ENCODE results near the gene MYO1G. TPM values are rescaled to one million over a fixed set of nuclear protein-coding genes. Genes with fewer than 3 reads are reported as not detected.

The MYO1G gene
- total RNA-seq, 4 donors from 2014 or later, result 1.3 to 5.0 (median 2.6) TPM

DNA sequence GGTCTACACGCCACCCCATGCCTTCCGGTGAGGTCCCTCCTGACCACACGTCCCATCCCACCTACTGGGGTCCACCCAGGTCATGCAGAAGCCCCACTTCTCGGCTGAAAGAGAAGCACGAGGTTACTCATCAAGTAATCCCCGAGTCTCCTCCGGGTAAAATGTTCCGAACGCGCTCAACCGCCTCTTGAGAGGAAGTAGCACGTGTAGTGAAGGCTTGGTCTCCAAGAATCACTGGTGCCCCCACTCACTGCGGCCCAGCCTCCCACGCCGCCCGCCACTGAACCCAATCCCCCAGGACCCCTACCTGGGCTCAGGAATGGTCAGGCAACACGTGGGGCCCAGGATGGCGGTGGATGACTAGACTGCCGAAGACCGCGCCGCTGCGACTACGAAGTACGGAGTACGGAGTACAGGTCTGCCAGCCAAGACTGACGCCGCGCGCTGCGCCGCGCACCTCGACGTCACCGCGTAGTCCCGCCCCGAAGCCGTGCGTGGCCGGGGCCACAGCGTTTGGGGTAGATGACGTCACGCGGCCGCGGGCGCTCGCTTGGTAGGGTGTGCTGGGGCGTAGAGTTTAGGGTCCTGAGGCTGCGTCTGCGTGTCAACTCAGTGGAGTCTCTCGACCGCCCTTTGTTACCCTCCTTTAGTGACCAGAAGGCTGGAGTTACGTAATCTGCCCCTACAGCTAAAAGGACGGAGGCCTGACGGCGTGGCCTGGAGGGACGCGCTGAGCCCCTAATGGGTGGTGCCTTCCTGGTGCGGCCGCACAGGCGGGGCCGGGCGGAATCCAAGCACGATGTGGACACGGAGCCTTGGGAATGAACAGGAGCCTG is 7.6 kb upstream of the MYO1G start:
- WGBS, 2 donors, result 1 to 2% methylated on average over 11 to 43 of the region's 68 CpGs
- no peaks in the 10 kb centered on the region for H3K9me3 ChIP-seq
- H3K27ac ChIP-seq, result peak overlapping the region; percentile 92 to 96 (median 94)
- H3K36me3 ChIP-seq, result peaks cover 5 to 41% (median 7%) of the 10 kb centered on the region in 3 donors
- DNase-seq, result peak; percentile 72
- peaks cover 19 to 64% (median 24%) of the 10 kb centered on the region in 3 donors for H3K4me1 ChIP-seq
- peak overlapping the region; percentile 56 to 78 (median 62) for H3K4me3 ChIP-seq
- TF ChIP-seq CTCF (IDR thresholded peaks at IDR 0.05) (peak in 1 of 6 experiments; percentile 14), POLR2A (IDR thresholded peaks at IDR 0.05) (peak in 3 of 4 donors; percentile 79 to 97 (median 91))
- intact Hi-C loops (cut with DNase I), result no loop called here
- no peaks in the 10 kb centered on the region for H3K27me3 ChIP-seq

- peaks cover 24 to 64% (median 29%) of the 10 kb centered on the region in 3 donors for H3K4me1 ChIP-seq
- WGBS, 2 donors, result 1% methylated on average over 7 of the region's 8 CpGs; no CpG with 5 or more reads in 1 of the 2 donors
- peaks cover 5 to 45% (median 7%) of the 10 kb centered on the region in 3 donors for H3K36me3 ChIP-seq
- H3K27me3 ChIP-seq, result no peaks in the 10 kb centered on the region
- TF ChIP-seq CTCF (IDR thresholded peaks at IDR 0.05) (no peak), POLR2A (IDR thresholded peaks at IDR 0.05) (no peak)
- H3K4me3 ChIP-seq, result peak overlapping the region; percentile 56 to 78 (median 62)
- H3K9me3 ChIP-seq, result no peaks in the 10 kb centered on the region
- intact Hi-C loops (cut with DNase I), result no loop called here
- no peak for DNase-seq
- H3K27ac ChIP-seq, result peak overlapping the region; percentile 92 to 96 (median 94)
These were observed 7.0 kb upstream of the MYO1G start for GRCh38 chr7:44985900-44986217.

- H3K4me3 ChIP-seq, result peak overlapping the region; percentile 56 to 78 (median 62)
- WGBS, 2 donors, result 61 to 64% methylated on average over 4 to 6 of the region's 6 CpGs
- H3K9me3 ChIP-seq, result no peaks in the 10 kb centered on the region
- DNase-seq, result no peak
- H3K36me3 ChIP-seq, result peaks cover 5 to 45% (median 7%) of the 10 kb centered on the region in 3 donors
- no peak for TF ChIP-seq POLR2A (IDR thresholded peaks at IDR 0.05)
- no peak for TF ChIP-seq CTCF (IDR thresholded peaks at IDR 0.05)
- intact Hi-C loops (cut with DNase I), result no loop called here
- peak overlapping the region; percentile 92 to 96 (median 94) for H3K27ac ChIP-seq
- H3K4me1 ChIP-seq, result peaks cover 29 to 64% (median 35%) of the 10 kb centered on the region in 3 donors
- no peaks in the 10 kb centered on the region for H3K27me3 ChIP-seq
These were observed 6.3 kb upstream of the MYO1G start for GRCh38 chr7:44985033-44985695.

GRCh38 chr7:44984478-44984758 is 5.6 kb upstream of the MYO1G start:
- intact Hi-C loops (cut with DNase I), result no loop called here
- DNase-seq, result no peak
- Histone ChIP-seq H3K9me3 (no peaks in the 10 kb centered on the region), H3K36me3 (peaks cover 5 to 45% (median 7%) of the 10 kb centered on the region in 3 donors), H3K4me1 (peaks cover 36 to 67% (median 43%) of the 10 kb centered on the region in 3 donors), H3K27me3 (no peaks in the 10 kb centered on the region), H3K27ac (peak overlapping the region in 2 of 4 donors; percentile 92 to 95), H3K4me3 (peak overlapping the region in 2 of 4 donors; percentile 63 to 78)
- WGBS, 2 donors, result 58 to 59% methylated on average over 3 of the region's 3 CpGs
- TF ChIP-seq CTCF (IDR thresholded peaks at IDR 0.05) (no peak), POLR2A (IDR thresholded peaks at IDR 0.05) (no peak)

All from esophagus squamous epithelium (tissue), 5 donors.